SU-DHL-6 (cell line): ENCODE data around the gene SPATA16.

Source experiments
- H2AFZ ChIP-seq: fragments of 200-600 bp; sonication (generic); 2 replicates; pipeline ENCODE4 v1.6.1; 2014; ENCODE audit warnings: low read depth, mild to moderate bottlenecking, moderate library complexity, mixed read lengths, antibody characterized with exemption, low read length; ENCODE audit not compliant: severe bottlenecking
- H3F3A ChIP-seq: fragments of 200-600 bp; shearing (Covaris generic); 2 replicates; pipeline ENCODE4 v1.6.0; 2016; ENCODE audit warnings: antibody characterized with exemption, mild to moderate bottlenecking; ENCODE audit not compliant: insufficient read depth
- H3K27ac ChIP-seq: fragments of 200-600 bp; sonication (generic); 2 replicates; pipeline ENCODE4 v1.5.1; 2016; ENCODE audit warnings: low read depth, mild to moderate bottlenecking, low read length, moderate library complexity, mixed read lengths
- H3K27me3 ChIP-seq: fragments of 200-600 bp; sonication (generic), shearing (Covaris generic); 2 replicates; pipeline ENCODE4 v1.6.0; 2014; ENCODE audit warnings: mild to moderate bottlenecking, low read length
- H3K36me3 ChIP-seq: fragments of 200-600 bp; sonication (generic); 2 replicates; pipeline ENCODE4 v1.6.1; 2014; ENCODE audit warnings: mild to moderate bottlenecking, low read length, mixed read lengths
- H3K4me2 ChIP-seq: fragments of 300-600, 200-600 bp; shearing (Covaris generic), sonication (generic); 2 replicates; pipeline ENCODE4 v1.6.0; 2014; ENCODE audit warnings: low read length, low read depth, mild to moderate bottlenecking; ENCODE audit not compliant: poor library complexity, severe bottlenecking
- H3K4me3 ChIP-seq: fragments of 200-600 bp; sonication (generic); 2 replicates; pipeline ENCODE4 v1.5.1; 2014; ENCODE audit warnings: antibody characterized with exemption, low read length, mild to moderate bottlenecking, mixed read lengths; ENCODE audit not compliant: insufficient read depth, poor library complexity, severe bottlenecking
- H3K79me2 ChIP-seq: fragments of 200-600 bp; sonication (generic); 2 replicates; pipeline ENCODE4 v1.6.1; 2014; ENCODE audit warnings: mild to moderate bottlenecking, low read length, moderate library complexity; ENCODE audit not compliant: insufficient read depth
- H3K9ac ChIP-seq: fragments of 200-600 bp; sonication (generic); 2 replicates; pipeline ENCODE4 v1.7.0; 2014; ENCODE audit warnings: mild to moderate bottlenecking, low read length
- H3K9me2 ChIP-seq: fragments of 200-600 bp; sonication (generic); replicated peaks from 2 replicates; pipeline ENCODE4 v1.6.1; 2014; ENCODE audit warnings: low read length; ENCODE audit not compliant: insufficient read depth
- H3K9me3 ChIP-seq: fragments of 200-600 bp; sonication (generic); 2 replicates; pipeline ENCODE4 v1.6.1; 2014; ENCODE audit warnings: low read length, mixed read lengths; ENCODE audit not compliant: insufficient read depth
- H4K20me1 ChIP-seq: fragments of 200-600 bp; sonication (generic); 2 replicates; pipeline ENCODE4 v1.6.1; 2014; ENCODE audit warnings: low read depth, mild to moderate bottlenecking, antibody characterized with exemption, low read length, moderate library complexity, mixed read lengths
- EZH2phosphoT487 ChIP-seq: fragments of 200-600 bp; sonication (generic), shearing (Covaris generic); conservative IDR thresholded peaks from 2 replicates; pipeline ENCODE4 v1.6.1; 2018; ENCODE audit warnings: mild to moderate bottlenecking, antibody characterized with exemption, low read length, moderate library complexity, mixed read lengths
- TF ChIP-seq, protein P1 (sequence below): fragments of 200-600 bp; sonication (generic); IDR thresholded peaks from one replicate; pipeline ENCODE4 v1.5.1; 2017; ENCODE audit warnings: antibody characterized with exemption, mild to moderate bottlenecking, low read length, moderate library complexity; ENCODE audit not compliant: insufficient read depth, poor library complexity, severe bottlenecking

The SPATA16 gene

DNA sequence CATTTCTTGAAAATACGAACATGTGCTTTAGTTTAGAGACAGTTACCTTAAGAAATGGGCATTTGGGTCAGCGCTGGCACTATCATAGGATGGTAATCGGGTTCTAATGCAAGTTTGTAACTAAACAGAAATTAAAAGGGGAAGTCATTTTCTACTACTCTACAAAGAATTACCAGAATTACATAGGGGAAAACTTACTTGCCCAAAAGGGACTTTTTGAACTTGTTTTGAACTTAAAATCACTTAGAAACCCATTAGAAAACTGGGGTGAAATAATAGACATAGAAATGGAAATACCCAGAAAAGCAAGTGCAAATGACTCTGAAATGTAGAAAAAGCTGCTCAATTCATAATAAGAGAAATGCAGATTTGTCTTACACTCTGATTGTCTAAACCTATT lies 44.9 kb downstream of the SPATA16 start:
- TF ChIP-seq, protein P1, sequence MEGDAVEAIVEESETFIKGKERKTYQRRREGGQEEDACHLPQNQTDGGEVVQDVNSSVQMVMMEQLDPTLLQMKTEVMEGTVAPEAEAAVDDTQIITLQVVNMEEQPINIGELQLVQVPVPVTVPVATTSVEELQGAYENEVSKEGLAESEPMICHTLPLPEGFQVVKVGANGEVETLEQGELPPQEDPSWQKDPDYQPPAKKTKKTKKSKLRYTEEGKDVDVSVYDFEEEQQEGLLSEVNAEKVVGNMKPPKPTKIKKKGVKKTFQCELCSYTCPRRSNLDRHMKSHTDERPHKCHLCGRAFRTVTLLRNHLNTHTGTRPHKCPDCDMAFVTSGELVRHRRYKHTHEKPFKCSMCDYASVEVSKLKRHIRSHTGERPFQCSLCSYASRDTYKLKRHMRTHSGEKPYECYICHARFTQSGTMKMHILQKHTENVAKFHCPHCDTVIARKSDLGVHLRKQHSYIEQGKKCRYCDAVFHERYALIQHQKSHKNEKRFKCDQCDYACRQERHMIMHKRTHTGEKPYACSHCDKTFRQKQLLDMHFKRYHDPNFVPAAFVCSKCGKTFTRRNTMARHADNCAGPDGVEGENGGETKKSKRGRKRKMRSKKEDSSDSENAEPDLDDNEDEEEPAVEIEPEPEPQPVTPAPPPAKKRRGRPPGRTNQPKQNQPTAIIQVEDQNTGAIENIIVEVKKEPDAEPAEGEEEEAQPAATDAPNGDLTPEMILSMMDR: no peak
- TF ChIP-seq EZH2phosphoT487: no peak
- Histone ChIP-seq H3K36me3 (no peaks in the 10 kb centered on the region), H3K4me2 (no peak overlapping the region), H4K20me1 (no peaks in the 10 kb centered on the region), H2AFZ (no peak overlapping the region), H3K9me2 (no peaks in the 10 kb centered on the region), H3K27ac (no peak overlapping the region), H3F3A (no peaks in the 10 kb centered on the region), H3K79me2 (no peaks in the 10 kb centered on the region), H3K9me3 (no peaks in the 10 kb centered on the region), H3K27me3 (no peaks in the 10 kb centered on the region), H3K9ac (no peak overlapping the region), H3K4me3 (no peak overlapping the region)

- no peaks in the 10 kb centered on the region for H4K20me1 ChIP-seq
- no peak overlapping the region for H3K4me2 ChIP-seq
- no peaks in the 10 kb centered on the region for H3K9me3 ChIP-seq
- H3K27ac ChIP-seq: no peak overlapping the region
- H3K9me2 ChIP-seq: no peaks in the 10 kb centered on the region
- H3K27me3 ChIP-seq: no peaks in the 10 kb centered on the region
- H3F3A ChIP-seq: no peaks in the 10 kb centered on the region
- no peak overlapping the region for H3K9ac ChIP-seq
- no peak overlapping the region for H2AFZ ChIP-seq
- no peak for TF ChIP-seq EZH2phosphoT487
- TF ChIP-seq, protein P1: no peak
- no peaks in the 10 kb centered on the region for H3K79me2 ChIP-seq
- no peak overlapping the region for H3K4me3 ChIP-seq
- no peaks in the 10 kb centered on the region for H3K36me3 ChIP-seq
Observed at GRCh38 chr3:173092038-173092437, 49.0 kb downstream of the SPATA16 start.

- H2AFZ ChIP-seq: no peak overlapping the region
- H3K27me3 ChIP-seq: no peaks in the 10 kb centered on the region
- H3K9ac ChIP-seq: no peak overlapping the region
Observed at GRCh38 chr3:173090492-173090891, 50.5 kb downstream of the SPATA16 start.

More at GRCh38 chr3:173090492-173090891, 50.5 kb downstream of the SPATA16 start:
- H3K27ac ChIP-seq: no peak overlapping the region
- TF ChIP-seq, protein P1: no peak
- no peak for TF ChIP-seq EZH2phosphoT487
- H3F3A ChIP-seq: no peaks in the 10 kb centered on the region
- H3K36me3 ChIP-seq: no peaks in the 10 kb centered on the region
- no peak overlapping the region for H3K4me3 ChIP-seq
- no peaks in the 10 kb centered on the region for H3K79me2 ChIP-seq
- no peak overlapping the region for H3K4me2 ChIP-seq
- no peaks in the 10 kb centered on the region for H4K20me1 ChIP-seq
- H3K9me2 ChIP-seq: no peaks in the 10 kb centered on the region
- H3K9me3 ChIP-seq: no peaks in the 10 kb centered on the region
